ENCODE measurements around the gene PPIP5K2. TPM values are rescaled to one million over a fixed set of nuclear protein-coding genes. Genes with fewer than 3 reads are reported as not detected.

The PPIP5K2 gene
- total and polyA plus RNA-seq, 7 experiments from 2014 or later = 19.2 to 77.4 (median 62.5) TPM

GRCh38 chr5:103207011-103207410 is 86.9 kb downstream of the PPIP5K2 start:
- DNase-seq = no peak
- Mint-ChIP-seq H3K27me3 (no peaks in the 10 kb centered on the region), H3K9me3 (peaks cover 0 to 15% (median 3%) of the 10 kb centered on the region in 11 donors), H3K27ac (peak overlapping the region in 1 of 9 donors; percentile 7), H3K36me3 (peaks cover 10 to 69% (median 37%) of the 10 kb centered on the region in 5 donors), H3K4me3 (no peak overlapping the region), H3K4me1 (peaks cover 7 to 26% (median 12%) of the 10 kb centered on the region in 7 donors)
- CTCF ChIA-PET = interaction anchor here (1.0 kb wide), 1 partner anchor 18 kb away, joined by 3 read pairs; no protein-coding TSS in a partner anchor
- no peak for ATAC-seq
- Histone ChIP-seq H3K36me3 (ENCODE audit: control insufficient read depth in 2 of 3, insufficient read depth in 3 of 3, low read length in 3 of 3) (no peaks in the 10 kb centered on the region), H3K4me3 (ENCODE audit: low read length) (no peak overlapping the region), H3K27me3 (ENCODE audit: control insufficient read depth in 2 of 2, insufficient read depth in 2 of 2, low read length in 2 of 2) (no peaks in the 10 kb centered on the region), H3K4me1 (ENCODE audit: control insufficient read depth in 2 of 2, insufficient read depth in 2 of 2, low read length in 2 of 2) (peaks cover 0 to 3% of the 10 kb centered on the region in 2 donors), H3K27ac (ENCODE audit: low read depth, low read length) (no peak overlapping the region), H3K9me3 (ENCODE audit: control insufficient read depth in 2 of 3, low read length in 3 of 3) (no peaks in the 10 kb centered on the region)
- intact Hi-C loops (cut with micrococcal nuclease) = no loop called here
- POLR2A ChIA-PET = no interaction called here

GRCh38 chr5:103207653-103208052 is 87.6 kb downstream of the PPIP5K2 start:
- Histone ChIP-seq H3K27ac (ENCODE audit: low read depth, low read length) (no peak overlapping the region), H3K4me1 (ENCODE audit: control insufficient read depth in 2 of 2, insufficient read depth in 2 of 2, low read length in 2 of 2) (peaks cover 0 to 7% of the 10 kb centered on the region in 2 donors), H3K27me3 (ENCODE audit: control insufficient read depth in 2 of 2, insufficient read depth in 2 of 2, low read length in 2 of 2) (no peaks in the 10 kb centered on the region), H3K36me3 (ENCODE audit: control insufficient read depth in 2 of 3, insufficient read depth in 3 of 3, low read length in 3 of 3) (no peaks in the 10 kb centered on the region), H3K9me3 (ENCODE audit: control insufficient read depth in 2 of 3, low read length in 3 of 3) (no peaks in the 10 kb centered on the region), H3K4me3 (ENCODE audit: low read length) (no peak overlapping the region)
- Mint-ChIP-seq H3K4me3 (peak overlapping the region in 1 of 10 donors; percentile 6), H3K27ac (peak overlapping the region in 2 of 9 donors; percentile 33 to 70), H3K9me3 (peaks cover 0 to 15% (median 3%) of the 10 kb centered on the region in 11 donors), H3K36me3 (peaks cover 10 to 70% (median 39%) of the 10 kb centered on the region in 5 donors), H3K4me1 (peaks cover 10 to 30% (median 14%) of the 10 kb centered on the region in 7 donors), H3K27me3 (no peaks in the 10 kb centered on the region)
- intact Hi-C loops (cut with micrococcal nuclease) = no loop called here
- ATAC-seq = no peak
- CTCF ChIA-PET = no interaction called here
- POLR2A ChIA-PET = interaction anchor here (0.7 kb wide), 1 partner anchor 15 kb away, joined by 3 read pairs; no protein-coding TSS in a partner anchor
- DNase-seq = no peak

- H3K4me3 Mint-ChIP-seq = no peak overlapping the region
- H3K27ac Mint-ChIP-seq = peak overlapping the region in 3 of 9 donors; percentile 35 to 76 (median 58)
- H3K27me3 Mint-ChIP-seq = no peaks in the 10 kb centered on the region
- ChIA-PET POLR2A (no interaction called here), CTCF (no interaction called here)
- H3K4me3 ChIP-seq (ENCODE audit: low read length) = no peak overlapping the region
- ATAC-seq (no peak), DNase-seq (no peak)
- H3K4me1 Mint-ChIP-seq = peaks cover 10 to 30% (median 14%) of the 10 kb centered on the region in 7 donors
- H3K27me3 ChIP-seq (ENCODE audit: control insufficient read depth in 2 of 2, insufficient read depth in 2 of 2, low read length in 2 of 2) = no peaks in the 10 kb centered on the region
- no peaks in the 10 kb centered on the region for H3K9me3 ChIP-seq (ENCODE audit: control insufficient read depth in 2 of 3, low read length in 3 of 3)
- no peaks in the 10 kb centered on the region for H3K36me3 ChIP-seq (ENCODE audit: control insufficient read depth in 2 of 3, insufficient read depth in 3 of 3, low read length in 3 of 3)
- H3K27ac ChIP-seq (ENCODE audit: low read depth, low read length) = no peak overlapping the region
- H3K36me3 Mint-ChIP-seq = peaks cover 10 to 65% (median 33%) of the 10 kb centered on the region in 5 donors
- peaks cover 0 to 7% of the 10 kb centered on the region in 2 donors for H3K4me1 ChIP-seq (ENCODE audit: control insufficient read depth in 2 of 2, insufficient read depth in 2 of 2, low read length in 2 of 2)
- intact Hi-C loops (cut with micrococcal nuclease) = no loop called here
- peaks cover 0 to 15% (median 3%) of the 10 kb centered on the region in 11 donors for H3K9me3 Mint-ChIP-seq
These were observed 88.4 kb downstream of the PPIP5K2 start for GRCh38 chr5:103208460-103208859.

DNA sequence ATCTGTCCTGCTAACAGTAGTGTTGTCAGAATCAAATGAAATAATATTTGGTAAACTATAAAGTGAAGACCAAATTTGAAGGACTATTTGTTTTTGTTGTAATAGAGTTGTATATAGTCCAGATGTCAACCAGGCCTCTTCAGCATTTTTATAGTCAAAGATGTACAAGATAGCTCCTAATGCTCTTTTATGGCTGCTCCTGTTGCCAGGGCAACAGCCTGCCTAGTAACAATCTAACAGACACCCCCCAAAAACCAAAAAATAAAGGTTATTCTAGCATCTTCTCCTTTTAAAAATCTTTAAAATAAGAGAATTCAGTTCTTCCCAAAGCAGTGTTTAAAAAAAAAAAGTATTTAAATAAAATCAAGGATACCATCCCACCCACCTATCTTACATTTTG is 89.0 kb downstream of the PPIP5K2 start:
- ChIA-PET CTCF (no interaction called here), POLR2A (no interaction called here)
- H3K4me1 ChIP-seq (ENCODE audit: control insufficient read depth in 2 of 2, insufficient read depth in 2 of 2, low read length in 2 of 2) = peaks cover 0 to 7% of the 10 kb centered on the region in 2 donors
- no peak overlapping the region for H3K27ac ChIP-seq (ENCODE audit: low read depth, low read length)
- no peak for ATAC-seq
- Mint-ChIP-seq H3K27me3 (no peaks in the 10 kb centered on the region), H3K9me3 (peaks cover 0 to 14% (median 3%) of the 10 kb centered on the region in 11 donors), H3K36me3 (peaks cover 10 to 59% (median 27%) of the 10 kb centered on the region in 5 donors), H3K27ac (peak overlapping the region in 1 of 9 donors; percentile 35), H3K4me3 (no peak overlapping the region), H3K4me1 (peaks cover 10 to 30% (median 14%) of the 10 kb centered on the region in 7 donors)
- intact Hi-C loops (cut with micrococcal nuclease) = no loop called here
- H3K27me3 ChIP-seq (ENCODE audit: control insufficient read depth in 2 of 2, insufficient read depth in 2 of 2, low read length in 2 of 2) = no peaks in the 10 kb centered on the region
- no peaks in the 10 kb centered on the region for H3K36me3 ChIP-seq (ENCODE audit: control insufficient read depth in 2 of 3, insufficient read depth in 3 of 3, low read length in 3 of 3)
- H3K9me3 ChIP-seq (ENCODE audit: control insufficient read depth in 2 of 3, low read length in 3 of 3) = no peaks in the 10 kb centered on the region
- DNase-seq = no peak
- no peak overlapping the region for H3K4me3 ChIP-seq (ENCODE audit: low read length)

GRCh38 chr5:103210952-103211351 is 90.9 kb downstream of the PPIP5K2 start:
- POLR2A ChIA-PET = no interaction called here
- H3K9me3 Mint-ChIP-seq = peaks cover 0 to 5% (median 0%) of the 10 kb centered on the region in 11 donors
- peaks cover 10 to 30% (median 14%) of the 10 kb centered on the region in 7 donors for H3K4me1 Mint-ChIP-seq
- DNase-seq (no peak), ATAC-seq (no peak)
- intact Hi-C loops (cut with micrococcal nuclease) = loop anchor here in 1 of 2 donors (2.0 to 5.0 kb wide), 2 partner anchors 92 to 454 kb away; partner anchors contain the start of gene PAM
- H3K36me3 Mint-ChIP-seq = peaks cover 3 to 41% (median 10%) of the 10 kb centered on the region in 5 donors
- Histone ChIP-seq H3K4me1 (ENCODE audit: control insufficient read depth in 2 of 2, insufficient read depth in 2 of 2, low read length in 2 of 2) (peaks cover 0 to 7% of the 10 kb centered on the region in 2 donors), H3K27ac (ENCODE audit: low read depth, low read length) (no peak overlapping the region), H3K27me3 (ENCODE audit: control insufficient read depth in 2 of 2, insufficient read depth in 2 of 2, low read length in 2 of 2) (no peaks in the 10 kb centered on the region), H3K36me3 (ENCODE audit: control insufficient read depth in 2 of 3, insufficient read depth in 3 of 3, low read length in 3 of 3) (no peaks in the 10 kb centered on the region), H3K4me3 (ENCODE audit: low read length) (no peak overlapping the region), H3K9me3 (ENCODE audit: control insufficient read depth in 2 of 3, low read length in 3 of 3) (no peaks in the 10 kb centered on the region)
- CTCF ChIA-PET = interaction anchor here (0.6 kb wide), 1 partner anchor 31 kb away, joined by 4 read pairs; no protein-coding TSS in a partner anchor
- H3K27ac Mint-ChIP-seq = peak overlapping the region in 2 of 9 donors; percentile 14 to 25
- H3K27me3 Mint-ChIP-seq = no peaks in the 10 kb centered on the region
- H3K4me3 Mint-ChIP-seq = no peak overlapping the region

GRCh38 chr5:103211576-103212561 is 91.8 kb downstream of the PPIP5K2 start:
- no peaks in the 10 kb centered on the region for H3K27me3 Mint-ChIP-seq

More at GRCh38 chr5:103211576-103212561, 91.8 kb downstream of the PPIP5K2 start:
- Mint-ChIP-seq H3K36me3 (peaks cover 0 to 32% (median 7%) of the 10 kb centered on the region in 5 donors), H3K4me3 (peak overlapping the region in 4 of 10 donors; percentile 7 to 71 (median 21)), H3K9me3 (peaks cover 0 to 5% (median 0%) of the 10 kb centered on the region in 11 donors), H3K27ac (peak overlapping the region in 4 of 9 donors; percentile 41 to 69 (median 56)), H3K4me1 (peaks cover 10 to 31% (median 14%) of the 10 kb centered on the region in 7 donors)
- H3K9me3 ChIP-seq (ENCODE audit: control insufficient read depth in 2 of 3, low read length in 3 of 3) = no peaks in the 10 kb centered on the region
- ChIA-PET POLR2A (no interaction called here), CTCF (interaction anchor here (0.6 kb wide), 1 partner anchor 32 kb away, joined by 4 read pairs; no protein-coding TSS in a partner anchor)
- no peaks in the 10 kb centered on the region for H3K36me3 ChIP-seq (ENCODE audit: control insufficient read depth in 2 of 3, insufficient read depth in 3 of 3, low read length in 3 of 3)
- no peak for DNase-seq
- peaks cover 0 to 7% of the 10 kb centered on the region in 2 donors for H3K4me1 ChIP-seq (ENCODE audit: control insufficient read depth in 2 of 2, insufficient read depth in 2 of 2, low read length in 2 of 2)
- no peaks in the 10 kb centered on the region for H3K27me3 ChIP-seq (ENCODE audit: control insufficient read depth in 2 of 2, insufficient read depth in 2 of 2, low read length in 2 of 2)
- intact Hi-C loops (cut with micrococcal nuclease) = loop anchor here in 1 of 2 donors (1.0 to 5.0 kb wide), 4 partner anchors 23 to 455 kb away; partner anchors contain the start of genes MACIR and PAM
- peak; percentile 12 for ATAC-seq
- no peak overlapping the region for H3K4me3 ChIP-seq (ENCODE audit: low read length)
- H3K27ac ChIP-seq (ENCODE audit: low read depth, low read length) = no peak overlapping the region
